Diencephalon (tissue), 1 donor: ENCODE data around the gene ZNF479. TPM values are rescaled to one million over a fixed set of nuclear protein-coding genes. Genes with fewer than 3 reads are reported as not detected.

Experiments used
- total RNA-seq: library from RNA; depleted of rRNA; stranded (reverse); fragments of >200 nt; gene quantifications from one replicate; pipeline ENCODE4 v1.2.3, GENCODE V29; 2014

Gene ZNF479
- total RNA-seq, result not detected

DNA sequence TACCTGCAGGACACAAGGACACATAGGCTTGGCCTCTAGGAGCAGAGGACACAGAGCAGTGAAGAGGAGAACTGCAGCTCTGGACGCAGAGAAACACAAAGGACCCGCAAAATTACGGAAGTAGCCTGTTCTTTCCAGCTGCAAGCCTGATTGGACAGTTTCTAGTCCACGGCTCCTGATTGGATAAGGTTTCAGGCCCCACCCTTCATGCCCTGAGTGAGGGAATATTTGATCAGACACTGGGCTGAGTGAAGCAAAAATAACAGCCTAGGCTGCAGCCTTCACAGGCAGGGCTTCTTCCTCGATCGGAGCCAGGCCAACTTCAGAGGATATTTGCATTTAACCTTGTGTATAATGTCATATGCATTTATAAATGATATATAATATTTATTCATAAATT is at the start of gene ZNF479:
ZNF479 (minus strand) TSS at position 101 of the 400 bp plus-strand sequence. CDS start 112 bp downstream, outside the sequence.

